ENCODE results near the gene TMEM183A.

TMEM183A gene

DNA sequence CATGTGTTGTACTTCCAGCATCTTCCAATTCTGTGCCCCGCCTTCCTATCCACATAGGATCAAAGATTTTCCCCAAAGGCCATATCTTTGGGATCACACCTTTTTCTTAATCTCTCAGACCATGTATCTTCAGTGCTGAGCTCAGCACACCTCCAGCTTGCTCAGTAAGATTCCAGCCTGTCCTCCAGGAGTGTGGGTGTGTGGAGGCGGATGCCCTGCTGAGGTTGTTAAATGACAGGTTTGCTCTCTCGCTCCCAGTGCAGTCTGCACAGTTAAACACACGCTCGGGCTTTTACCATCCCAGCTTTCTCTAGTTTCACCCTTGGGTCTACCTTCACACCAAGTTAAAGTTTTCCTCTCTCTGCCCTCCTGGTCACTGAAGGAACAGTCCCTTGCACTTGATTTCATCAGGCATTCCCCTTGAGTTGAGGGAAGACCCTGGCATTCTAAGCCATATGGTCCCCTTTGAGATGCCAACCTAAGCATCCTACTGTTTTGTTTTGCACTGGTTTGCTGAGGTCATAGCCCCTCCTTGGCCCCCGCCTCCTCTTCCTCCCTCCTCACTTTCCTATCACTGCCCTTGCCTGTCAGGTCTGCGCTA is 64.9 kb downstream of the TMEM183A start:
- DNase-seq (ENCODE audit: low spot score), result no peak

DNA sequence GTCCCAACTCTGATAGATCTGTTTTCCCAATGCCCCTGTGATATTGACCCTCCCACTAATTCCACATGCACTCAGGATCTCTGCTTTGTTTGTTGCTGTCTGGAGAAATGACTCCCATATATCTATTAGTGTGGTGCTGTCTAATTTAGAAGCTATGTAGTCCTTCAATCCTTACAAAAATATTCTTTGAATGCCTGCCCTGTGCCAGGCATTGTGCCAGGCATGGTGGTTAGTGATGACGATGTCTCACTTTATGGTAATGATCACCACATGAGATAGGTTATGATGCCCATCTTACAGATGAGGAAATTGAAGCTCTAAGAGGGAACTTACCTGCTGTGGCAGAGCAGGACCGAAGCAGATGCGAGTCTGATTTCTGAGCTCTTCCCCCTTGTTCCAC is 65.7 kb downstream of the TMEM183A start:
- no peak for DNase-seq (ENCODE audit: low spot score)

DNA sequence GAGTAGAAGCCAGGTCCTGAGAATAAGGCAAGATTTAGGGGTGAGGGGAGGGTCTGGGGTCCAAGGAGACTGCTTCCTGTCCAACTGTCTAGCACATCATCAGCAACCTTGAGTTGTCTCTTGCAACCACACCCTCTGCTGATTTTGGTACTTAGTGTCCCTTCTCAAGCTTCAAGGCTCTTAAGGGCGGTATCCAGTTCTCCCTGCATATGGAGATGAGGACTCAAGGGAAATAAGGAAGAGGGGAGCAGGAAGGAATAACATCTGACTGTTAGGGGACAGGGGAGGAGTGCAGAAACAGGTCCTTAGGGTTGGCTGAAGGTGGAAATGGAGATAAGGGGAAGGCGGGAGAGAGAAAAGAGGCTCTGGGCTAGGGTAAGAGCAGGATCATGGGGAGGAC is 66.3 kb downstream of the TMEM183A start:
- DNase-seq (ENCODE audit: low spot score), result no peak

All from ecto neural progenitor cell (in vitro differentiated cells).